ENCODE data around the gene ERVK3-1.

Gene ERVK3-1

GRCh38 chr19:58334691-58335249 lies 29.6 kb downstream of the ERVK3-1 start:
- no peak for DNase-seq (ENCODE audit: low spot score)

GRCh38 chr19:58335630-58336029 lies 30.5 kb downstream of the ERVK3-1 start:
- no peak for TF ChIP-seq CTCF (IDR thresholded peaks at IDR 0.05; ENCODE audit: extremely low read depth, missing control alignments)

More at GRCh38 chr19:58334691-58335249, 29.6 kb downstream of the ERVK3-1 start:
- no peak for TF ChIP-seq CTCF (IDR thresholded peaks at IDR 0.05; ENCODE audit: extremely low read depth, missing control alignments)

GRCh38 chr19:58336216-58336615 lies 31.0 kb downstream of the ERVK3-1 start:
- no peak for DNase-seq (ENCODE audit: low spot score)
- TF ChIP-seq CTCF (IDR thresholded peaks at IDR 0.05; ENCODE audit: extremely low read depth, missing control alignments), result no peak

More at GRCh38 chr19:58335630-58336029, 30.5 kb downstream of the ERVK3-1 start:
- DNase-seq (ENCODE audit: low spot score), result no peak

- no peak for TF ChIP-seq CTCF (IDR thresholded peaks at IDR 0.05; ENCODE audit: extremely low read depth, missing control alignments)
- DNase-seq (ENCODE audit: low spot score), result no peak
These were observed 31.6 kb downstream of the ERVK3-1 start for GRCh38 chr19:58336820-58337219.

- TF ChIP-seq CTCF (IDR thresholded peaks at IDR 0.05; ENCODE audit: extremely low read depth, missing control alignments), result no peak
- DNase-seq (ENCODE audit: low spot score), result no peak
These were observed 33.2 kb downstream of the ERVK3-1 start for GRCh38 chr19:58338336-58338735.

- no peak for TF ChIP-seq CTCF (IDR thresholded peaks at IDR 0.05; ENCODE audit: extremely low read depth, missing control alignments)
- DNase-seq (ENCODE audit: low spot score), result no peak
These were observed 33.8 kb downstream of the ERVK3-1 start for GRCh38 chr19:58338825-58339558.

GRCh38 chr19:58345558-58345957 lies 40.4 kb downstream of the ERVK3-1 start:
- no peak for TF ChIP-seq CTCF (IDR thresholded peaks at IDR 0.05; ENCODE audit: extremely low read depth, missing control alignments)
- DNase-seq (ENCODE audit: low spot score), result no peak
